NT2/D1 (cell line): ENCODE results near the gene TBC1D2.

ENCODE experiments used
- YY1 ChIP-seq: IDR thresholded peaks from 2 replicates; pipeline ENCODE4 v1.6.1; 2011; ENCODE audit not compliant: insufficient read length, insufficient read depth
- ZNF274 ChIP-seq: IDR thresholded peaks from 2 replicates; pipeline ENCODE4 v1.6.1; 2011; ENCODE audit warnings: mild to moderate bottlenecking, low read depth, low read length

DNA sequence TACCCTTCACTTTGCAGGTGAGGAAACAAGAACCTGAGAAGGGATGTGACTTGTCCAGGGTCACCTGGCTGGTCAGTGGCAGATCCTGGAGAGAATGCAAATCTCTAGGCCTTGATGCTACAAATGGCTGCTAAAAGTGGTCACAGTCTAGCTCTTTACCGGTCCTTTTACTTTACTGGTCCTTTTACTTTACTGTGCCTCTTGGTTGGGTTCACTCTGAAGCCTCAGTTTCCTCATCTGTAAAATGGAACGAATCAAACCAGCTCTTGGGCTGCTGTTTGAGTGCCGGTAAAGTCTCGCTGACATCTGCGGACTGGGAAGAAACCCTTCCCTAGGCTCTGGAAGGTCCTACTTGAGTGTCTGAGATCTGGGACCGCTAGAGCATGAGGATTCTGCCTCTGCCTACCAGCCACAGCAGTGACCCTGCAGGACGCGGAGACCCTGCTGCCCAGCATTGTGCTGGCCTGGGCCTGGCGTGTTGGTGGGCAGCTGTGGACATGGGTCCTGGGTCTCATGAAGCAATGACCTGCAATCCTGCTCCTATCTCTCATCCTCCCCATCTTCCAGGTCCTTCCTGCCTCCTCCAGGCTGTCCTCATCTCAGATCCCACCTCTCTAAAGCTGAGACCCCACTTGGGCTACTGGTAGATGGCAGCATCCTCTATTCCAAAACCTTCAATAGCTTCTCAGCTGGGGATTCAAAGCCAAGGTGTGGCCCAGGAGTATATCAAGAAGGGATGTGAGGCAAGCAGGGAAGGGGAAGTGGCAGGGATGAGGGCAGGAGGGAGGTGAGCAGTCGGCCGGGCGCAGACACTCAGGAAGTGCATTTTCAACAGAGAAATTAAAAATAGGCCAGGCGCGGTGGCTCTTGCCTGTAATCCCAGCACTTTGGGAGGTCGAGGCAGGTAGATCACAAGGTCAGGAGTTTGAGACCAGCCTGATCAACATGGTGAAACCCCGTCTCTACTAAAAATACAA lies 76.3 kb downstream of the TBC1D2 start:
- TF ChIP-seq YY1: no peak
- no peak for TF ChIP-seq ZNF274
